Glomerular visceral epithelial cell (primary cell): Measurements from ENCODE around the gene NUP88.
A peak's percentile ranks its signal among the peaks of the same experiment; 100 is the strongest.
"Not testable (repeated sequence)": the region's sequence is repeated elsewhere in the genome, so short reads cannot be mapped to it uniquely, and the experiment has no call there.

Experiments used
- DNase-seq: peaks from one replicate; pipeline ENCODE4 v3.0.0-alpha.2; 2016; ENCODE audit errors: extremely low spot score

The NUP88 gene

DNA sequence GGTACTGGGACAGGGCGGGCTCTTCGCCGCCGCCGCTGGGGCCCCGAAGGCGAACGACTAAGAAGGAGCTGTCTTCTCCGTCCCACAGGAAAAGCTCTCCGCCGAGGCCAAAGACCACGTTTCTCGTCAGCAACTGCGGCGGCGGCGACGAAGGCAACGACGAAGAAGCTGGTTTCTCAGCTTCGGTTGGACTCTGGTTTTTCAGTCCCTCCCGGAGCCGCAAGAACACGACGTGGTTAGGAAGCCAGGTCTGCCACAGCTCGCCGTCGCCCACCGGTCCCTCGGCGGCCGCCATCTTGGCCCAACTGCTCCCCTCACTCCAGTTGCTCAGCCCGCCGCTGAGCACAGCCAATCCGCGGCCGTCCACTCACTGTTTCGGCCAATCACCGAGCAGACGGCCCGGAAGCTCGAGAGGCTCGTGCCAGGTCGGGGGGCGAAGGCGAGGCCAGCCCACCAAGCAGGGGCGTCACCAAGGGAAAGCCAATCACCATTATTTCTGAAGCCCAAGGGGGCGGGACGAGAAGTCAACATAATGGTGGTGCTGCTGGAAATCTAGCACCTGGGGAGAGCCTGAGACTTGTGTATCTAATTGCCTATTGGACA, at the start of gene NUP88:
Gene NUP88, minus strand, starts transcription at position 307 of the 603 bp plus-strand sequence. Its CDS starts 12 bp downstream, at position 295.
- peak; percentile 97 for DNase-seq

DNA sequence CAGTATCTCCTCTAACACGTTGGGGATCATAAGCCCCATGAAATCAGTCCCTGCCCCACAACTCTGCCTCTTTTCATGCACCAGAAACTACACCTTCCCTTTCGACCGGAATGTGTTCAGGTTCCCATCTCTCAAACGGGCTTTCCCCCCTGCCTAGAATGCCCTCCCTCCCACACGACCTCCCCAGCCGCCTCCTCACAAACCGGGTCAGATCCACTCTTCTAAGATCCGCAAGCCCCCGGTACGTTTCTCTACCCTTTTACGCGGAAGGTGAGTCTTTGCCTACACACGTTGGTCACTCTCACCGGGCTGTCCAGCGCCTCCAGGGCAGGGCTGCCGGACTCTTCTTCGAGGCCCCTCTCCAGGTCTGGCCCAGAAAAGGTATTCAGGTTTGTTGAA, 48.6 kb upstream of the NUP88 start:
- DNase-seq: no peak

DNA sequence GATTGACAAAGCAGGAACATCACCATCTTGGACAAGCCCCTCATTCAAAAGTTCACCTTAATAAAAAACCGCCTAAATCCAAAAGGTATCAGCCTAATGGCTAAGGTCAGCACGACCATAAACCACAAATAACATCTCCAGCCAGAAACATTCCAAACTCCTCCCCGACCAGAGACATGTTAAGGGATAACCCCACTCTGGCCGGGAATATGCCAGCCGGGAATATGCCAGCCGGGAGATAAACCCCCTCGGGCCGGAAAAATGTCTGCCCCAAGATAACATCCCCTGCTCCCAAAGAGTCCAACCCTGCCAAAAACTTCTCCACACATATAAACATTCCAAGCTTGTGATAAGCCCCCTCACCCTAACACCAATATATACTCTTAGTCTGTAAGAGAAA, 48.0 kb upstream of the NUP88 start:
- peak; percentile 4 for DNase-seq

DNA sequence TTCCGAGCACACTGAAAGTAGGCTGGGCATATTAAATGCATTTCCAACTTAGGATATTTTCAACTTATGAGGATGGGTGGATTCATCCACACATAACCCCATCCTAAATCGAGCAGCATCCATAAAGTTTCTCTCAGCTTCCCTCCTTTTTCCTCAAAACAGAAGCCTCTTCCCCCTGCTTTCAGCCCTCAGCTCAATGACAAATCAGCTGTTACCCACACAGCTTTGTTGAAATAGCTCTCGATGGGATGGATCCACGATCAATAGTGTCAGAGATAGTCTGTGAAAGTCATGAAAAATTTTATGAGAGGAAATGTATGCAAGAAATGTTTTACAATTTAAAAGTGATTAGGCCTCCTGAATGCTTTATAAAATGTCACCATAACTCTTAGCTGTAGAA, 46.8 kb upstream of the NUP88 start:
- no peak for DNase-seq

DNA sequence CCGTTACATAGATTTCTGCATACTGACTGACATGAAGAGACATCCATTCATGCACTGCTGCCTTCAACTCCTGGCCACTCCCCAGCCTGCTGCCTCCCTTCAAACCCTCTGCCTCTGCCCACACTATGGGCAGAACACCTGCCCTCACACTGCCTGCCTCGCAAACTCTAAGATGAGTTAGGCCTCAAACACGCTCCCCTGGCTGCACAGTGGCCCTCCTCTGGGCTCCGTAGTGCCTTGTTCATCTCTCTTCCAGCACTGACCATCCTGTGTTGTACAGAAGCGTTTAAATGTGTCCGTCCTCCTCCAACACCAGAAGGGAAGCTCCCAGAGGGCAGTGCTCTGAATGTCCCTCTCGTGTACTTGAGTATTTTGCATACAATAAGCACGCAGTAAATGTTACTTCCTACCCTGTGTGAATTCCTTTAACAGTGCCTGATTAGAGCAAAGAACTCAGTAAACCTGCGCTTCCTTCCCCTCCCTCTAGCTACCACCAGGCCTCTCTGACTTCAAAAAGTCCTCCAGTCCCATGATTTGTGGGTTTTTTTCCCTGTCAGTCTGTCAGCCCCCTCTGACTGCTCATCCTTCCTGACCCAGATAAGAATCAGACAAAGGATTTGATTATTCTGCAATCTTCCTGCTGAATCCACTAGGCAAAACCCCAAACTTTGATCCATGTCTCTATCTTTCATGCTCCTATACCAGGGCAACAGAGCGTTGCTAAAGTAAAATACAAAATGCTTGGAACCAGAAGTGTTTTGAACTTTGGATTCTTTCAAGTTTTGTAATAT, 45.5 kb upstream of the NUP88 start:
- no peak for DNase-seq

DNA sequence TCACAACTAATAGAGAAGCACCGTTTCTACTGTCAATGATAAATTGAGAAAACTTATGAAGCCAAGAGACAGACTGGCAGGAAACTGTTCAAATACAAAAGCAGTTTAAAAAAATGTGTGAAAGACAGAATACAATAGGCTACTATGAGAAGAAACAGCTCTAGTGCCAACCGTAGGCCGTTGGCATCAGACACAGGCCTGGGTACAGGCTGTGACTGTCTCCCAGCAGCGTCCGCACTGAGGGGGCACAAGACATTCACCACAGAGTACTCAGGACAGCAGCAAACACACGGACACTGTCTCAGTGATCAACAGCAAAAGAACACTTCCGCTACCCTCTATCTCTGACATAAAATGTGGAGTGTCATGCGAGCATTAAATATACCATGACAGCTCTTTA, 27.3 kb upstream of the NUP88 start:
- no peak for DNase-seq

DNA sequence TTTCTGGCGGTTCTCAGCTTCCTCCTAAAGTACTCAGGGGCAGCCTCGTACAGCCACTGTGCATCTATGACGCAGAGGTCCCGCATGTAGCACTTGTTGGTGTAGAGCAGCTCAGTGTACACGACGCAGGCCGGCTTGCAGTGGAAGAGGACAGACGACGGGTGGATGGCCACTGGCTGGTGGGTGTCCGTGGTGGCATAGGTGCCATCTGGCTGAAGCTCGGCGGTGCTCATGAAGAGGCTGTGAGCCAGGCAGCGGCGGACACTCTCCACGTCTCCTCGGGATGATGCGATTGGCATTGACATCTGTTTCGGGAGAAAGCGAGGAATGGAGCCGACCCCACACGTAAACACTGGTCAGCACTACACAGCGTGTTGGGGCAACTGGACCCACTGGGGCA, 24.7 kb upstream of the NUP88 start:
- no peak for DNase-seq

DNA sequence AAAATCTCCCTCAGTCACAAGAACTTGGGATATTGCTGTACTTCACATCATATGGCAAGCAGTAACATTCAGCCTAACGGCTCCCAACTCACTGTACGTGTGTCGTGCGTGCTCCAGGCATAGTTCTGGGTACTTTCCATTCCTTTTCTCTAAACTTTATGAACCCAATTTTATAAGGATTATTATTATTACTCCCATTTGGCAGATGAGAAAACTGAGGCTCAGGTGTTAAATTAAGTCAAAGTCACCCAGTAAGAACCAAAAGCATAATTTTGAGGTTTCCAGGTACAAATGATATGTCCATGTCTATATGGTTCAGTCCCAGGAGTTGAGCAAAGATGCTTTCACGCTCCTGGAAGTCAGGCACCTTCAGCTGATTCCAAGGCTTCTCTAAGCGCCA, 24.3 kb upstream of the NUP88 start:
- no peak for DNase-seq

DNA sequence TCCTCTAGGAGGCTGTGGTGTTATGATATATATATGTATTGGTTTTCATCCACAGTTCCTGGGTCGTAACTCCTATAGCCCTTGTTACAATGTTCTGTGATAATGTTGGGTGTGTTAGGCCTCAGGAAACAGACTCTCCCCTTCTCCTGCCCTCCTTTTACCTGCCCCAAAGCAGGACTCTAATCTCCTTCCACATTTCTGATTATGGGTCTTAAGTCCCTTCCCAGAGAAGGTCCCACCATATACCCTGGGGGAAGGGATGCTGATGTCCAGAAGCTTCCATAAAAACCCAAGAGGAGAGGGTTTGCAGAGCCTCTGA, 19.9 kb upstream of the NUP88 start:
- DNase-seq: no peak

DNA sequence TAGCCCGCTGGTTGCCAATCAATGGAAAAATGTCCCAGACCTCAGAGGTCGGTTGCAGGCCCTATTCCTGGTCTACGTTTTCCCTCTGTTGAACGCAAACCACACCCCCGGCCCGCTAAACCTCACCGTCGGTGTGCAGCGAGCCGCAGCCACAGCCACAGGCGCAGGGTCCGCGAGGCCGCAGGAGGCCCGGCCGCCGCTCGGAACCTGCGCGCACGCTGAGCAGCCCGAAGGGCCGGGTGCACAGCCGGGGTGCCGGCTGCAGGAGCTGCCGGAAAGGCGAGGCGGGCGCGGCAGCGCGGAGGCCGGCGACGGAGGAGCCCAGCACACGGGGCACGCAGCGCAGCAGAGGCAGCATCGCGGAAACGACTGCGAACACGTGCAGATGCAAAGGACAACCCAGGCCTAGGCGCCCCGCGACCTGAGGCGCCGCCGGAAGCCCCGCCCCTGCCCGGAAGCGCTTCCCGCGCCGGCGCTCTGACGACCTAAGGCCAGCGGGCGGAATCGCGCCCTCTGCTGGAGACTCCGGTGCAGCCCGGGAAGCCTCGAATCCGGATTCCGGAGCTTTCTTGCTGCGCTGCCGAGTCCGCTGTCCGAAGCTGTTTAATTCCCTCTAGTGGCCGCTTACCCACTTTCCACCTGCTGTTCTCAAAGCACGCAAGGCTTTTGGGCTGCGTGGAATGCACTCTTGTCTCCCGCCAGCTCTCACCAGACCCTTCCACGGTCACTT, 19.4 kb upstream of the NUP88 start, which contains the start of gene C1QBP:
Gene C1QBP, minus strand, starts transcription at position 440 of the 730 bp plus-strand sequence. Its CDS starts 82 bp downstream, at position 358.
- DNase-seq: peak; percentile 94

DNA sequence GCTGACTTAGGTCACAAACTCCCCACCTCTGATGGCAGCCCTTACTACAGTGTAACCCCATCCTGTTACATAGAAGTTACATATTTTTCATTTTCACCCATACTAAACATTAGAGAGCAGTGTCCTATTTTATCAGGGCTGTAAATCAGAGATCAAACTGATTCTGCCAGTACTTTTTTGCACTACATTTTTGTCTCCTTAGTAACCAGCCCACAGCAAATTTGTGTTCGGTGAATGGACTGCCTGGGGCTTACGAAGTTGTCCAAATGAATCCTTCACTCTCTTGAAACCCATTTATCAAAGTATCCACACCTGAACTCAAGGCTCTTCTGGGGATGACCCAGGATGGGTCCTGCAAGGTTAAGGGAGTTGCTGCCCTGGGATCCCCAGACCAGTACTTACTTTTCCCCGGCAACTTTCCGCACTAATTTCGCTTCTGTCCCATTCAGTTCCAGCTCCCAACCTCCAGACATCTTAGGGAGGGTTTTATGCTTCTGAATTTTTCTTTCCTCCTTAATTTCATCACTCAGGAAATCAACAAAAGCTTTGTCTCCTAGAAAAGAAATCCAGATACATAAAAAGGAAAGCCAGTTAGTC, 18.4 kb upstream of the NUP88 start:
- DNase-seq: peak; percentile 22

DNA sequence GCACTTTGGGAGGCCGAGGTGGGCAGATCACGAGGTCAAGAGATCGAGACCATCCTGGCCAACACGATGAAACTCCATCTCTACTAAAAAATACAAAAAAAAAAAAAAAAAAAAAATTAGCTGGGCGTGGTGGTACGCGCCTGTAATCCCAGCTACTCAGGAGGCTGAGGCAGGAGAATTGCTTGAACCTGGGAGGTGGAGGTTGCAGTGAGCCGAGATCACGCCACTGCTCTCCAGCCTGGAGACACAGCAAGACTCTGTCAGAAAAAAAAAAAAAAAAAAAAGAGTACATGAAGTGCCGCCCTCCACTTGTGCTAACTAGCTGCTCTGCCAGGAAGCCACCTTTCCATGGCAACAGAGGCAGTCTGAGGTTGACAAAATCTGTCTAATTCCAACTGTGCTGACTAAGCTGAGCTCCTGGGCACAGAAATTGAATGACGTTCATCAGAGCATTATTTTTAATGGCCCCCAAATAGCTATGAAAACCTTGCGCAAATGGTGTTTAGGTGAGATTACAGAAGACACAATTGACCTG, 16.4 kb upstream of the NUP88 start:
- not testable (repeated sequence) for DNase-seq

DNA sequence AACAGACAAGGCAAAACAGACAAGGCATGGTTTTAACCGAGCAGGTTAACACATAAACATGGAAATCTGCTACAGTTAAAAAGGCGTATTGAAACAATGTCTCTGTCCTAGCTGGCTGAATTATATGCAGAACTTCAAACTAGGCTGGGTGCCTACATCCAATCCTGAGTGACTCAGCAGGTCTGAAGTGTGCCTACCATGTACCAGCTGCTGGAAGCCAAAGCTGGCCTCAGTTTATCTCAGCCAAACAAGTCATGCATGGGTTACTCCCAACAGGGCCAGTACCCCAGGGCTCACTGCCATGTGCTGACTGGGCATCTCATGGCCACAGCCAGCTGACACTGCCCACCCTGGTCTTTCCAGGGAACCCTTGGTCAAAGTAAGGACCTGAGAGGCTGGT, 15.5 kb upstream of the NUP88 start:
- DNase-seq: no peak

DNA sequence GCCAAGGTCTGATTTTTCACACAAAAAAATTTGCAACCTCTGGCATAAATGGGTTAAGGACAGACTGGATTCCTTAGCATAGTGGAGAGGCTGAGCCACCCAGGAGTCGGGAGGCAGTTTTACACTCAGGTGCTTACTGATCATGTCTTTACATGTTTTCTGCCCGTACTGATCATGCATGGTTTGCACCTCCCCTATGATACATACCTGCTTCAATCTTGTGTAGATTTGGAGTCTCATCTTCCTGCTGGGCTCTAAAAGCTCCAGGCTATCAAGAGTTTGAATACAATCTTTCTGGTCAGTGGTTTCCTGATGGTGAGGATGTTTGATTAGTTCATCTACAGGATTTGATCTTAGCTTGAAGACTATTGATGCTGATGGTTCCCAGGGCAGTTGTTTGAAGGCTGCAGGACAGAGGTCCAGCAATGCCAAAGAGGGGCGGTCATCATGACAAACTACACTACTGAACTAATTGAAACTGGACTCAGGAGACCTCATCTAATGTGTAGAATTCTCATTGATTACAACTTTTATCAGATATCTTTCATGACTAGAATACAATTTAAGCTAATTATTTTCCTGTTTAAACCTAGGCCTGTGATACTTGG, 12.6 kb upstream of the NUP88 start:
- DNase-seq: no peak

DNA sequence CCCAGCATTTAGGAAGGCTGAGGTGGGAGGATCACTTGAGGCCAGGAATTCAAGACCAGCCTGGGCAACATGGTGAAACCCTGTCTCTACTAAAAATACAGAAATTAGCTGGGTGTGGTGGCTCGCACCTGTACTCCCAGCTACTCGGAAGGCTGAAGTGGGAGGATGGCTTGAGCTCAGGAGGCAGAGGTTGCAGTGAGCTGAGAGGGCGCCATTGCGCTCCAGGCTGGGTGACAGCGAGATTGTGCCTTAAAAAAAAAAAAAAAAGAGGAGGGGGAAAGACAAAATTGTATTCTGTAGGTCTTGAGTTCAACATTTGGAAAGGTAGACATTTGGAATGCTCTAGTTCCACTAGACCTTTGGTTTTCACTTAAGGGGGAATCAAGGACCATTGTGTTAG, 11.8 kb upstream of the NUP88 start:
- DNase-seq: not testable (repeated sequence)

DNA sequence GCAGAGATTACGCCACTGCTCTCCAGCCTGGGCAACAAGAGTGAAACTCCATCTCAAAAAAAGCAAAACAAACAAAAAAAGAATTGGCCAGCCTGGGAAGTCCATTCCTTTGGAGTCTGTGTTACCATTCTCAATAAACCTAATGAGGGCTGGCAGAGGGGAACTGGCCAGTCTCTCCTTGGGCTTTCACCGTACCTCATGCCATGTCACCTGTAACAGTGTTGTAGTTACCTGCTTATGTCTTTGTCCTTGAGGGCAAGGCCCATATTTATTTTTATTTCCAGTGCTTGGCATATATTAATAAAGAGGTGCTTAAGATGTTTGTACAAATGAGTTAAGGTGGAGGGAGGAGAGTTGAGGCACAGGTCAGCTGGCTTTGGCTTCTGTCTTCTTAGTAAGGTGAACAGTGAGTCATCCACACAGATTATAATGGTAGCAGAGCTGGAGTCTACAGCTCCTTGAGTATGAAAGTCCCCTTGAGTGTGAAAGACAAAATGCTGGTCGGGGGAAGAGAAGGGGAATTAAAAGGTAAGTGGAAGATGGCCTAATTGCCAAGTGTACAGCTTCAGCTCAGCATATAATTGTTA, 11.0 kb upstream of the NUP88 start:
- DNase-seq: no peak

DNA sequence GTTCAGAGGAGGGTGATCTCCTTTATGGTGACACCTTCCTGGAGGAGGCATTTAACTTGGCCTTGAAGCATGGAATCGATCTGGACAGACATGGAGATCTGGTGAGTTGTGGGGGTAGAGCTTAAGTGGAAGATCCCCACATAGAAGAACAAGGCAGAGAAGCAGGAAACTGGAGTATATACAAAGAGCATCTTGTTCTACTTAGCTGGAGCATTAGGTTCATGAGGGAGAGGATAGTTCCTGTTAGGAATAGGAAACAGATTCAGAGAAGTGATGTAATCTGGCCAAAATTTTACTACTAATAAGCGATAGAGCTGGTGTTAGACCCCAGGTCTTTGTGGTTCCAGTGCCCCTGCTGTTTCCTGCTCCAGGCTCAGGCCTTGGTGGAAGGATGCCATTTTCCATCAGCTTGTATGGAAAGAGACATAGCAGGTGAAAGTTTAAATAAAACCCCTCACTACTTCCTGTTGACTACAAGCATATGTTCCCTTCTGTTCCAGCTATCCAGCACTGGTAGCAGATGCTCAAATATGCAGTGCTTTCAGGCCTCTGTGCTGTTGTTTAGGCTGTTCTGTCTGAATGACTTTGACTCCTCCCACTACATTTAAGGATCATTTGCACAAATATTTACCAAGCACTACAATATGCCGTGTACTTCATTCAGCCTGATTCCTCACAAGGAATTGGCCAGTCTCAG, 9.9 kb upstream of the NUP88 start:
- DNase-seq: no peak

DNA sequence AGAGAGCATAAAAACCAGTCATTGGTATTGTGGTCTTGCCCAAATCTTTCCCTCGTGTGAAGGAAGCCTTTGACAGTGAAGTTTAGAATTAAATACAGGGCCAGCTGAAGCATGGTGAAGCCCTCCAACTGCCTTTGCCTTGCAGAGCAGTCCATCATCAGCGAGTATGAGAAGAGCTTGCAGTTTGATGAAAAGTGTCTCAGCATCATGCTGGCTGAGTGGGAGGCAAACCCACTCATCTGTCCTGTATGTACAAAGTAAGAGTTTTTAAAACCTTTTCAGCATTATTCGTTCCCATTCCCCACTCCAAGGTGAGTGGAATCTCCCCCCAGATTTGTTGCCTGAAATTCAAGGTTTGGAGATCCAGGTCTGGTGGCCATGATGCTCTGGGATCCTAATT, 6.4 kb upstream of the NUP88 start:
- no peak for DNase-seq

DNA sequence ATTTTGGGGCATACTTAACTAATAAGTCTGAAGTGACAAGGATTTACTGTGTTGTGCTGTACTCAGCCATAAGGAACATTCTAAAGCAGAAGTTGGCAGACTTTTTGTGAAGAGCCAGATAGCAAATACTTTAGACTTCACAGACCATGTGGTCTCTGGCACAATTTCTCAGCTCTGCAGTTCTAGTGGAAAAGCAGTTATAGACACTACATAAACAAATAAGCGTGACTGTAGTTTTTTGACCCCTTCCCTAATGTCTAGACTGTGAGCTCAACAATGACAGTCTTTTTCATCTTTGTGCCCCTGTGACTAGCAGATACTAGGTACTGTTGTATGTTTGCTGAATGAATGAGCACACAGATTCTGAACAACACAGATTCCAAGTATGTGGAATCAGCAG, 5.4 kb upstream of the NUP88 start:
- DNase-seq: no peak

DNA sequence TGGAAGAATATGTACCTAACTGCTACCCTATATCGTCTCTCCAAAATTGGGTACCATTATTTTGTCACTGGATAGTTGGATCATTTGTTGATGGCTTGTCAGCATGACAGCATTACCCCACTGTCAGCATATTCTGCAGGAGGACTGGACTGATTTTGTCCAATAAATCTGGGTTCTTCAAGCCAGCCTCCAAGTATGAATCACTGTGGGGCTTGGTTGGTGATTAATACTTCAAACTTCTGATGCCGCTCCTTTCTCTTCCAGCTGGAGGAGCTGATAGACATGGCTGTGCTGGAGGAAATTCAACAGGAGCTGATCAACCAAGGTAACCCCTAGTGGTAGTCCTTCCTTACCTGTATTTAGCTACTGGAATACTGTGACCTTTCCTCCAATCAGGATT, 3.0 kb upstream of the NUP88 start:
- DNase-seq: peak; percentile 69
